GM19025 (cell line): ENCODE results near the gene PAXX.

Experiments
- ATAC-seq: cut with Tn5 transposase; IDR thresholded peaks from one replicate; pipeline ENCODE4 v1.9.1; 2021; ENCODE audit warnings: mild to moderate bottlenecking, low read depth, moderate library complexity; ENCODE audit not compliant: unreplicated experiment

The PAXX gene

GRCh38 chr9:136952876-136953770 lies 39.1 kb upstream of the PAXX start:
- no peak for ATAC-seq

GRCh38 chr9:136953771-136954269 lies 38.4 kb upstream of the PAXX start:
- ATAC-seq, result no peak

GRCh38 chr9:136954270-136955083 lies 37.7 kb upstream of the PAXX start:
- ATAC-seq, result no peak

- no peak for ATAC-seq
These were observed 36.9 kb upstream of the PAXX start for GRCh38 chr9:136955202-136955942.

- no peak for ATAC-seq
These were observed 36.3 kb upstream of the PAXX start for GRCh38 chr9:136955943-136956335.

GRCh38 chr9:136956604-136957003 lies 35.6 kb upstream of the PAXX start:
- no peak for ATAC-seq

GRCh38 chr9:136957461-136957860 lies 34.8 kb upstream of the PAXX start:
- no peak for ATAC-seq

GRCh38 chr9:136957901-136958300 lies 34.3 kb upstream of the PAXX start:
- ATAC-seq, result no peak

GRCh38 chr9:136958473-136958872 lies 33.7 kb upstream of the PAXX start:
- ATAC-seq, result no peak

GRCh38 chr9:136958898-136959850 lies 33.0 kb upstream of the PAXX start:
- no peak for ATAC-seq

GRCh38 chr9:136960212-136960937 lies 31.8 kb upstream of the PAXX start:
- no peak for ATAC-seq

GRCh38 chr9:136960938-136961275 lies 31.3 kb upstream of the PAXX start:
- no peak for ATAC-seq

GRCh38 chr9:136961279-136962065 lies 30.8 kb upstream of the PAXX start:
- no peak for ATAC-seq

- no peak for ATAC-seq
These were observed 30.1 kb upstream of the PAXX start for GRCh38 chr9:136962163-136962562.

- no peak for ATAC-seq
These were observed 29.4 kb upstream of the PAXX start for GRCh38 chr9:136962701-136963248.

- ATAC-seq, result no peak
These were observed 28.9 kb upstream of the PAXX start for GRCh38 chr9:136963341-136963740.

GRCh38 chr9:136963751-136964150 lies 28.5 kb upstream of the PAXX start:
- ATAC-seq, result no peak

- no peak for ATAC-seq
These were observed 28.0 kb upstream of the PAXX start for GRCh38 chr9:136964171-136964689.
